ENCODE measurements around the gene IFIT1. TPM values are rescaled to one million over a fixed set of nuclear protein-coding genes. Genes with fewer than 3 reads are reported as not detected.
A peak's percentile ranks its signal among the peaks of the same experiment; 100 is the strongest.
"Not testable (repeated sequence)": the region's sequence is repeated elsewhere in the genome, so short reads cannot be mapped to it uniquely, and the experiment has no call there.

IFIT1 gene, protein sequence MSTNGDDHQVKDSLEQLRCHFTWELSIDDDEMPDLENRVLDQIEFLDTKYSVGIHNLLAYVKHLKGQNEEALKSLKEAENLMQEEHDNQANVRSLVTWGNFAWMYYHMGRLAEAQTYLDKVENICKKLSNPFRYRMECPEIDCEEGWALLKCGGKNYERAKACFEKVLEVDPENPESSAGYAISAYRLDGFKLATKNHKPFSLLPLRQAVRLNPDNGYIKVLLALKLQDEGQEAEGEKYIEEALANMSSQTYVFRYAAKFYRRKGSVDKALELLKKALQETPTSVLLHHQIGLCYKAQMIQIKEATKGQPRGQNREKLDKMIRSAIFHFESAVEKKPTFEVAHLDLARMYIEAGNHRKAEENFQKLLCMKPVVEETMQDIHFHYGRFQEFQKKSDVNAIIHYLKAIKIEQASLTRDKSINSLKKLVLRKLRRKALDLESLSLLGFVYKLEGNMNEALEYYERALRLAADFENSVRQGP
- total RNA-seq: 0.09 and 0.32 TPM in 2 replicates

DNA sequence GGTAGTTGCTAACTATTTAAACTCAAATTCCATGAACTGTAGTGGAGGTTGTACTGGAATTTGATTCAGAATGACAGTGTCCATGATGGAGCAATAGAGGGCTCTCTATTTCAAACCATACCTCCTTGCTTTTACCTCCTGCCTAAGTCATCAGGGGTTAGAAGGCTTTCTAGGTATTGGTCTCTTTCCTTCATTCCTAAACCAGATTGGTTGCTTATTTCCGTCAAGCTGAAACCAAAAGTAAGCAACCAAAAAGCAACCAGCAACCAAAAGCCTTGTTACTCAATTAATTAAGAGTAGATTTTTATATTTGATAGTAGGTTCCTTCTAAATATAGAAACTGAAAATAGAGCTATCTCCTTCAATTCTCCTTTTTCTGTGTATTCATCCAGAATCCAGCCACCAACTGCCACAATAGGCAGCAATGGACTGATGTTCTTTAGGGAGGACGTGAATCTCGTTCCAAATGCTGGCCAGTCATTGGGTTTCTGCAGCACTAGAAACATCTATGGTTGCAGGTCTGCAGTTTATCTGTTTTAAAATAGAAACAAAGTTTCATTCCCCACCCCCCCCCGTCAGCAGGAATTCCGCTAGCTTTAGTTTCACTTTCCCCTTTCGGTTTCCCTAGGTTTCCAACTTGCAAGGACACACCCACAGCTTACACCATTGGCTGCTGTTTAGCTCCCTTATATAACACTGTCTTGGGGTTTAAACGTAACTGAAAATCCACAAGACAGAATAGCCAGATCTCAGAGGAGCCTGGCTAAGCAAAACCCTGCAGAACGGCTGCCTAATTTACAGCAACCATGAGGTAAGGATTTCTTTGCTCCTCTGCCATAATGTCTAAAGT, at the start of gene IFIT1:
Gene IFIT1, plus strand, starts transcription at position 717 of the 850 bp plus-strand sequence. Its CDS starts 90 bp downstream, at position 807.
- Mint-ChIP-seq H3K27me3 (ENCODE audit: low read depth) (peaks cover 5% of the 10 kb centered on the region), H3K4me3 (ENCODE audit: low read depth) (peak within 1 kb of the TSS; percentile 80), H3K9me3 (no peaks in the 10 kb centered on the region), H3K27ac (peak within 1 kb of the TSS; percentile 3), H3K4me1 (ENCODE audit: low read depth) (peaks cover 16% of the 10 kb centered on the region), H3K36me3 (ENCODE audit: low read depth) (no peaks in the 10 kb centered on the region)
- DNase-seq (ENCODE audit: low spot score): peak; percentile 44
- intact Hi-C loops (cut with micrococcal nuclease): loop anchor here (1.0 to 5.0 kb wide), 2 partner anchors 60 to 90 kb away; partner anchors contain the start of gene IFIT2

DNA sequence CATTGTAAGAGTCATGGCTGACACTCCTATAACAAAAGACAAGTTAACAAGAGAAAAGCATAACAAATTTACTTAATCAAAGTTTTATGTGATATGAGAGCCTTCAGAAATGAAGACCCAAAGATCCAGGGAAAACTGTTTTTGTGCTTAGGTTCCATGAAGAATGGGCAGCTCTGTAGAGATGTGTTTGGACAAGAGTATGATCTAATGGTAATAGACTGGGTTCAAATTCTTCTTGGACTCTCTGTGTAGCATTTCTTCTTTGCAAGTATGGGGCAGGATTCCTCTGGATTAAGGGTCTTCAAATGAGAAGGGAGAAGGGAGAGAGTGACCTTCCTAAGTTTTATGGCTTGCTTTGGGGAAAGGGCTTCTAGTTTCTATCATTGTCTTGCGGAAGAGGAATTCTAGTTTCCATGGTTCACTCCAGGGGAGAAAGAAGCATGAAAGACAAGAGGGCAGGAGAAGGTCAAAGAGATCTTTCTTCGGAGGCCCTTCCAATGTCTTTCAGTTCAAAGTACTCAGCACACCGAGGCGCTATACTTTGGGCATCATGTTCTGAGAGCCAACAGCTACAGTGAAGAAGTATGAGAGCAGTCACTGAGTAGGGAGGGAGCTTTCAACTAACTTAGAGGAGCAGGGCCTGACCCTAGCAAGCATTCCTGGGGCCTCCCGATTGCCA, 49.2 kb upstream of the IFIT1 start:
- H3K9me3 Mint-ChIP-seq: no peaks in the 10 kb centered on the region
- no peak overlapping the region for H3K27ac Mint-ChIP-seq
- peaks cover 23% of the 10 kb centered on the region for H3K36me3 Mint-ChIP-seq (ENCODE audit: low read depth)
- no peak overlapping the region for H3K4me3 Mint-ChIP-seq (ENCODE audit: low read depth)
- intact Hi-C loops (cut with micrococcal nuclease): no loop called here
- no peak for DNase-seq (ENCODE audit: low spot score)
- peaks cover 66% of the 10 kb centered on the region for H3K27me3 Mint-ChIP-seq (ENCODE audit: low read depth)
- no peaks in the 10 kb centered on the region for H3K4me1 Mint-ChIP-seq (ENCODE audit: low read depth)

DNA sequence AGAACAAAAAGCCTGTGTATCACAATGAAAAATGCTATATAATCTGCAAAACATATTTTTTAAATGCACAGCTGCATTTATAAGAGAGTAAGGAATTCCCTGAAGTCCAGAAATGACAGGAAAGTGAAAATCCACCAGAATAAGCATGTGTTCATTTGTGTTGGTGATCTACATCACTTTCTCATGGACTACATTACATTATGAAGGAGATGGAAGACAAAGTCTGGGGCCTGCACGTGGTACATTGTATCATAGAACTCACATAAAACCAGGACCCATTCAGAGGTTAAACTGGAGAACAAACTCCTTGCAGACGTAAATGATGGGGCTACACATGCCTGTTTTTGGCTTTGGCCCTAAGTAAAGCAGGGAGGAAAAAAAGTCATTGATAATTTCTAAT, 48.3 kb upstream of the IFIT1 start:
- H3K4me3 Mint-ChIP-seq (ENCODE audit: low read depth): no peak overlapping the region
- intact Hi-C loops (cut with micrococcal nuclease): no loop called here
- no peaks in the 10 kb centered on the region for H3K9me3 Mint-ChIP-seq
- peaks cover 13% of the 10 kb centered on the region for H3K36me3 Mint-ChIP-seq (ENCODE audit: low read depth)
- no peak overlapping the region for H3K27ac Mint-ChIP-seq
- no peaks in the 10 kb centered on the region for H3K4me1 Mint-ChIP-seq (ENCODE audit: low read depth)
- peaks cover 65% of the 10 kb centered on the region for H3K27me3 Mint-ChIP-seq (ENCODE audit: low read depth)
- DNase-seq (ENCODE audit: low spot score): no peak

DNA sequence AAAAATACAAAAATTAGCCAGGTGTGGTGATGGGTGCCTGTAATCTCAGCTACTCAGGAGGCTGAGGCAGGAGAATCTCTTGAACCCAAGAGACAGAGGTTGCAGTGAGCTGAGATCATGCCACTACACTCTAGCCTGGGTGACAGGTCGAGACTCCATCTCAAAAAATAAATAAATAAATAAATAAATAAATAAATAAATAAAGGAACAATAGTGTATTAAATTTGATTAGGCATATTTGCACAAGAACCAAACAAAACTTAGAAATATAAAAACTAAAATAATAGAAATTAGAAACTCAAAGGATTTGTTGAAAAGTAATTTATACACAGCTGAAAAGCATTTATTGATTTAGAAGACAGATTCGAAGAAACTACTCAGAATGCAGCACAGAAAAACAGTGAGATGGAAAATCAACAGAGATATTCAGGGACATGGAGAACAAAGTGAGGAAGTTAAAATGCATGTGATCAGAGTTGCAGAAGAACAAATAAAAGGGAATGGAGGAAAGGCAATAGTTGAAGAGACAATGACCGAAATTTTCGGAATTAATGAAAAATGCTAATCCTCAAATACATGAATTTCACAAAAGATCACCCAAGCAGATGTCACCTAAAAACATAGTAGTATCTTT, 46.9 kb upstream of the IFIT1 start:
- Mint-ChIP-seq H3K4me3 (ENCODE audit: low read depth) (no peak overlapping the region), H3K27ac (no peak overlapping the region), H3K4me1 (ENCODE audit: low read depth) (peaks cover 1% of the 10 kb centered on the region), H3K9me3 (no peaks in the 10 kb centered on the region), H3K36me3 (ENCODE audit: low read depth) (peaks cover 3% of the 10 kb centered on the region), H3K27me3 (ENCODE audit: low read depth) (peaks cover 68% of the 10 kb centered on the region)
- no peak for DNase-seq (ENCODE audit: low spot score)
- intact Hi-C loops (cut with micrococcal nuclease): no loop called here

DNA sequence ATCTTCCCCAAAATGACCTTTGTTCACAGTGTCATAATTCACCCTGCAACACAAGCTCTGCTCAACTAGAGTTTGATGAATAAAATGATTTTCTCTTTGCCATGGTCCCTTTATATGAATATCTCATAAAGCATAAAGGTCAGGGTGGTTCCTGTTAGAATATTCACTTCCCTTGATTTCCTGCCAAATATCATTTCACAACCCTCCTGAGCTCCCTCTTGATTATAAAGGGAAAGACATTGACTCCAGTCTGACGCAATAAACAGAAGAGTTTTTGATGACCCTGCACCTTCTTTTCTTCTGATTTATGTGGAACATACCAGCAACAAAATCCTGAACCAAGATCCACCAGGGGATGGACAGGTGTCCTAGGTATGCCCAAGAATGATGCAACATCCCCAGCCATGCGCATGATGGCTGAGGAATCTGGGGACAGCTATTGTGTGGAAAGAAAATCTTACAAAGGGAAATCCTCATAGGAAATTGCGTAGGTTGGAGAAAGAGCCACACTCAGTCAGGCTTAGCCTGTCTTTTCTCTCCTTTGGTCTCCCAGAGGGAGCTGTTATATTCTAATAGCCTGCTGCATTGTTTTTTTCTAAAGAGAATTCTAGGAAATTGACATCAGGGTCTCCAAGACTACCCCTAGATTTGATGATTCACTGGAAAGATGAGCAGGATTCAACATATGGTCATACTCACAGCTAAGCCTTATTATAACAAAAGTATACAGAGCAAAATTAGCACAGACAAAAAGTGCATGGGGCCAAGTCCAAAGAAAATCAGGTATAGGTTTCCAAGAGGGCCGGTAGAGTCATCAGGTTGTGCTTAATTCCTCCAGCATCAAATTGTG, 45.8 kb upstream of the IFIT1 start:
- no peak for DNase-seq (ENCODE audit: low spot score)
- no peaks in the 10 kb centered on the region for H3K9me3 Mint-ChIP-seq
- peaks cover 11% of the 10 kb centered on the region for H3K4me1 Mint-ChIP-seq (ENCODE audit: low read depth)
- H3K27ac Mint-ChIP-seq: no peak overlapping the region
- no peaks in the 10 kb centered on the region for H3K36me3 Mint-ChIP-seq (ENCODE audit: low read depth)
- intact Hi-C loops (cut with micrococcal nuclease): no loop called here
- H3K27me3 Mint-ChIP-seq (ENCODE audit: low read depth): peaks cover 72% of the 10 kb centered on the region
- no peak overlapping the region for H3K4me3 Mint-ChIP-seq (ENCODE audit: low read depth)

DNA sequence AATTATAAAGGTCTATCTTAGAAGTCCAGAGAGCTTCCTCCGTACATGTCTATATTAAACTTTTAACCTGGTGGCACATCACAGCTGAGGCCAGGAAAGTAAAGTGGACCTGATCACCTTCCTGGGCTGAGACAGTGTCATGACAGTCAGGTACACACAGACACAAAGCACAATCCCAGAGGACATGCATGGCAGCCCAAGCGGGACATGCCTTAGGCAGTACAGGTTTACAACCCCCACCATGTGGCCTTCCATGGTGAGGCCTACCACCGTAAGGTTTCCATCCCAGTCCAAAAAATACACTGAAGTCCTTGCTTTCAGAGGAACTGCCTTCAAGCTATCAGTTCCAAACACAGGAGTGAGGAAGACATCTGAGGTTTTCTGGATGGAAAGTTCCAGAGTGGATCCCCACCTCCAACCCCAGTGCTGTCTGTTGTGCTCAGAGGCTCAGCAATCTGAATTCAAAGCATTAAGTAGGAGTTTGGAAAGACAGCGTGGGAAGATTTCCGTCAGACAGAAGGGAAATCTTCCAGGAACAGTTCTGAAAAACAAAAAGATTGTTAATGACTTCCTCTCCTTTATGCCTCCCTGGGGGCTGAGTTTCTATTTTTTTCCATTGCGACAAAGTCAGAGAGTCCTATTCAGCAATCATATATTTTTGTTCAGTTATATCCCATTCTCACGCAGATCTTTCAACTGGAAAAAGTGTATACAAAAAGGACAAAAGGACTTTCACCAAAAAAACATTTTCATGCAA, 44.5 kb upstream of the IFIT1 start:
- Mint-ChIP-seq H3K27me3 (ENCODE audit: low read depth) (peaks cover 74% of the 10 kb centered on the region), H3K27ac (no peak overlapping the region), H3K4me3 (ENCODE audit: low read depth) (no peak overlapping the region), H3K9me3 (no peaks in the 10 kb centered on the region), H3K36me3 (ENCODE audit: low read depth) (no peaks in the 10 kb centered on the region), H3K4me1 (ENCODE audit: low read depth) (peaks cover 18% of the 10 kb centered on the region)
- intact Hi-C loops (cut with micrococcal nuclease): no loop called here
- no peak for DNase-seq (ENCODE audit: low spot score)

DNA sequence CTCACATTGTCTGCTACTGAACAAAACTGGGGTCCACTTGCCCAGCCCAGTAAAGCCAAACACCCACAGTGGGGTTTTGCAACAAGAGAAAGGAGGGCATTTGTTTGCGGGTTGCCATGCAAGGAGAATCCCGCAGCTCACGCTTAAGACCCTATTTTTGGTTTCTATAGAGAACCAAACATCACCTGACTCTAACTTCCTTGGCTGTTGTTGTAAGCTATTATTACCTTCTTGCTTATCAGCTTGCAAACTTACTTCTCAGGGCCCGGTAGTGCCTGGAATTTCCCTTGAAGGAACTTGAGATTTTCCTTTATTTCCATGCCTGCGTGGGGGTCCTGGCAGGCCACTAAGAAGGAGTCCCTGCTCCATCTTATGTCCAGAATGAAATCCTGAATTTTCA, 43.9 kb upstream of the IFIT1 start:
- Mint-ChIP-seq H3K9me3 (no peaks in the 10 kb centered on the region), H3K27me3 (ENCODE audit: low read depth) (peaks cover 73% of the 10 kb centered on the region), H3K4me3 (ENCODE audit: low read depth) (no peak overlapping the region), H3K27ac (no peak overlapping the region), H3K4me1 (ENCODE audit: low read depth) (peaks cover 18% of the 10 kb centered on the region), H3K36me3 (ENCODE audit: low read depth) (no peaks in the 10 kb centered on the region)
- intact Hi-C loops (cut with micrococcal nuclease): no loop called here
- no peak for DNase-seq (ENCODE audit: low spot score)

DNA sequence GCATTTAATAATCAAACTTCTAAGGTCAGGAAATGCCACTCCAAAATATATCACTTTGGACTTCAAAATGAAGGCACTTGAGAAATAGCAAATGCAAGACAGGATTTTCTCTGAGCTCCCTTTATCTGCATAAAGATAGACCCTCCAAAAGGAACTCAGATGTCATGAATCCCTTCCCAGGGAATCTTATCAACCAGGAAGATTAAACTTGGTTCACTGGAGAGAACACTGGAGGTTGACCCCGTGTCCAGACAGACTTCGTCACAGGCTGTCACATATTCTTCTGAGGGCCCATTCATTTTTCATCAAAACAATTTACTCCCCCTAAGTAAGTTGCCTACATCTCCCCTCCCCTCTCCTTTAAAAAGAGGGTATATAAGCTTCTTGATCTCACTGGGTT, 43.4 kb upstream of the IFIT1 start:
- Mint-ChIP-seq H3K36me3 (ENCODE audit: low read depth) (no peaks in the 10 kb centered on the region), H3K4me3 (ENCODE audit: low read depth) (no peak overlapping the region), H3K4me1 (ENCODE audit: low read depth) (peaks cover 18% of the 10 kb centered on the region), H3K9me3 (no peaks in the 10 kb centered on the region), H3K27me3 (ENCODE audit: low read depth) (peaks cover 71% of the 10 kb centered on the region), H3K27ac (no peak overlapping the region)
- no peak for DNase-seq (ENCODE audit: low spot score)
- intact Hi-C loops (cut with micrococcal nuclease): no loop called here

DNA sequence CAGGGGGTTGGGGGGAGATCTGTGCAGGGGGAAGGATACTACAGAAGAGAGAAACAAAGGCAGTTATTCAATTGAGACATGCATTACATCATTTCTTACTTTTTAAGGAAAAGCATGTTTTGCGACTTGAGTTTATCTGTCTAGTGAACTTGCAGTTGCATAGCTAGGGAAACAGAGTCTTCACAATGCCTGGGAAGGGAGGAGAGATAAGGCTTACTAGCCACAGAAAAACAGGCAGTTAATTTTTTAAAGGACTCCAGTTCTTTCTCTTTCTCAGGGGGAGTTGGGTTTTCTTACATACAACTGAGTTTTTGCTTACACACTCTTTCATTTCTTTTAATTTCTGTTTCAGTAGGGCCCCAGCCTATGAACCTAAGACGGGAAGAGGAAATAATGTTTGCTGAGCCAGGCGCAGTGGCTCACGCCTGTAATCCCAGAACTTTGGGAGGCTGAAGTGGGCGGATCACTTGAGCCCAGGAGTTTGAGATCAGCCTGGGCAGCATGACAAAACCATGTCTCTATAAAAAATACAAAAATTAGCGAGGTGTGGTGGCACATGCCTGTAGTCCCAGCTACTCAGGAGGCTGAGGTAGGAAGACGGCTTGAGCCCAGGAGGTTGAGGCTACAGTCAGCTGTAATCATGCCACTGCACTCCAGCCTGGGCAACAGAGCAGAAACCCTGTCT, 41.6 kb upstream of the IFIT1 start:
- H3K36me3 Mint-ChIP-seq (ENCODE audit: low read depth); H3K27ac Mint-ChIP-seq; H3K9me3 Mint-ChIP-seq; DNase-seq (ENCODE audit: low spot score); H3K4me3 Mint-ChIP-seq (ENCODE audit: low read depth); intact Hi-C loops (cut with micrococcal nuclease): not testable (repeated sequence)
- Mint-ChIP-seq H3K27me3 (ENCODE audit: low read depth) (peaks cover 70% of the 10 kb centered on the region), H3K4me1 (ENCODE audit: low read depth) (peaks cover 18% of the 10 kb centered on the region)

DNA sequence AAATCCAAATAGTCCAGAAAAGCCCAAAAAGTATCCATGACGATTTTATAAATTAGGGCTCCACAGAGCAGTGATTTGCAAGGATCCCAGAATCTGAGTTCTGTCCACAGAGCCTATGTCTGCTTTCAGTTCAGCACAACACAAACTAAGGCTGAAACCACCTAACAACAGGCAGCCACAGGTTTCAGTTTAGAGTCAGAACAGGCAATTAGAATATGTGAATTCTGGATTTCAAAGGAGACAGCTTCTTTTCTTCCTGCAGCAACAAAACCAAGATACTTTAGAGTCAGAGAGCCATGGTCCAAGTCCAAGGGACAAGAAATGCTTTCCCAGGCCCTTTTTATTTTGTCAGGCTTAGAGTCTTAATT, 41.0 kb upstream of the IFIT1 start:
- peaks cover 68% of the 10 kb centered on the region for H3K27me3 Mint-ChIP-seq (ENCODE audit: low read depth)
- no peak for DNase-seq (ENCODE audit: low spot score)
- H3K4me3 Mint-ChIP-seq (ENCODE audit: low read depth): no peak overlapping the region
- no peaks in the 10 kb centered on the region for H3K9me3 Mint-ChIP-seq
- no peak overlapping the region for H3K27ac Mint-ChIP-seq
- intact Hi-C loops (cut with micrococcal nuclease): no loop called here
- peaks cover 18% of the 10 kb centered on the region for H3K4me1 Mint-ChIP-seq (ENCODE audit: low read depth)
- no peaks in the 10 kb centered on the region for H3K36me3 Mint-ChIP-seq (ENCODE audit: low read depth)

Measured in activated T-helper 2 cell treated with anti-CD3 and anti-CD28 coated beads, Interferon-gamma antibody, Interleukin-2, Interleukin-4, amounts not matched to agents 10 μg/mL and 5 μg/mL and 100 μg/mL, durations not matched to agents 14 hours and 24 hours and 36 hours (primary cell).